ENCODE measurements around the gene SECISBP2L.

SECISBP2L gene

GRCh38 chr15:49042165-49042564 is 4.1 kb downstream of the SECISBP2L start:
- DNase-seq (ENCODE audit: low read depth), result no peak
- H3K4me3 ChIP-seq (ENCODE audit: low read length), result no peak overlapping the region
- no peak for TF ChIP-seq CTCF (conservative IDR thresholded peaks at IDR 0.05; ENCODE audit: low read depth, low read length)

- TF ChIP-seq CTCF (conservative IDR thresholded peaks at IDR 0.05; ENCODE audit: low read depth, low read length), result no peak
- H3K4me3 ChIP-seq (ENCODE audit: low read length), result no peak overlapping the region
- no peak for DNase-seq (ENCODE audit: low read depth)
Measured at GRCh38 chr15:49041426-49041825, 4.8 kb downstream of the SECISBP2L start.

- DNase-seq (ENCODE audit: low read depth), result no peak
- no peak overlapping the region for H3K4me3 ChIP-seq (ENCODE audit: low read length)
- no peak for TF ChIP-seq CTCF (conservative IDR thresholded peaks at IDR 0.05; ENCODE audit: low read depth, low read length)
Measured at GRCh38 chr15:49040151-49040550, 6.1 kb downstream of the SECISBP2L start.

- no peak for DNase-seq (ENCODE audit: low read depth)
- TF ChIP-seq CTCF (conservative IDR thresholded peaks at IDR 0.05; ENCODE audit: low read depth, low read length), result no peak
- H3K4me3 ChIP-seq (ENCODE audit: low read length), result no peak overlapping the region
Measured at GRCh38 chr15:49038382-49038781, 7.9 kb downstream of the SECISBP2L start.

- no peak for TF ChIP-seq CTCF (conservative IDR thresholded peaks at IDR 0.05; ENCODE audit: low read depth, low read length)
- no peak for DNase-seq (ENCODE audit: low read depth)
- no peak overlapping the region for H3K4me3 ChIP-seq (ENCODE audit: low read length)
Measured at GRCh38 chr15:49037546-49037940, 8.7 kb downstream of the SECISBP2L start.

GRCh38 chr15:49036650-49037545 is 9.3 kb downstream of the SECISBP2L start:
- DNase-seq (ENCODE audit: low read depth), result no peak
- H3K4me3 ChIP-seq (ENCODE audit: low read length), result no peak overlapping the region
- TF ChIP-seq CTCF (conservative IDR thresholded peaks at IDR 0.05; ENCODE audit: low read depth, low read length), result no peak

GRCh38 chr15:49035825-49036224 is 10.4 kb downstream of the SECISBP2L start:
- TF ChIP-seq CTCF (conservative IDR thresholded peaks at IDR 0.05; ENCODE audit: low read depth, low read length), result no peak
- H3K4me3 ChIP-seq (ENCODE audit: low read length), result no peak overlapping the region
- DNase-seq (ENCODE audit: low read depth), result no peak

Data from retinal pigment epithelial cell (primary cell).